WTC11 (cell line): ENCODE data around the gene SEMA6D.

Source experiments
- ETV6 ChIP-seq: sonication (generic); formaldehyde crosslinking; IDR thresholded peaks from 2 replicates; pipeline ENCODE4 v1.8.1; 2022; ENCODE audit warnings: mild to moderate bottlenecking, missing genetic modification reagents
- NFE2L1 ChIP-seq: sonication (generic); formaldehyde crosslinking; IDR thresholded peaks from 2 replicates; pipeline ENCODE4 v1.8.1; 2023; ENCODE audit warnings: missing genetic modification reagents
- PRRX2 ChIP-seq: fragments of 250-450 bp; sonication (Bioruptor Pico); IDR thresholded peaks from 2 replicates; pipeline ENCODE4 v1.8.0; 2021; ENCODE audit warnings: mild to moderate bottlenecking
- SMAD3 ChIP-seq: sonication (generic); formaldehyde crosslinking; IDR thresholded peaks from 2 replicates; pipeline ENCODE4 v1.8.0; 2022; ENCODE audit warnings: missing genetic modification reagents, mild to moderate bottlenecking, borderline replicate concordance
- ZNF396 ChIP-seq: fragments of 250-450 bp; sonication (Bioruptor Pico); IDR thresholded peaks from 2 replicates; pipeline ENCODE4 v1.8.0; 2021; ENCODE audit warnings: mild to moderate bottlenecking, moderate library complexity, borderline replicate concordance
- TF ChIP-seq, protein P1 (sequence below): sonication (generic); formaldehyde crosslinking; IDR thresholded peaks from 2 replicates; pipeline ENCODE4 v1.8.0; 2023; ENCODE audit warnings: mild to moderate bottlenecking, missing genetic modification reagents
- TF ChIP-seq, protein P2 (sequence below): sonication (generic); formaldehyde crosslinking; IDR thresholded peaks from 2 replicates; pipeline ENCODE4 v1.8.1; 2022; ENCODE audit warnings: missing genetic modification reagents, borderline replicate concordance
- TF ChIP-seq, protein P3 (sequence below): fragments of 200-600 bp; IDR thresholded peaks from 2 replicates; pipeline ENCODE4 v1.8.0; 2022; ENCODE audit warnings: antibody characterized with exemption
- TF ChIP-seq, protein P4 (sequence below): sonication (generic); formaldehyde crosslinking; IDR thresholded peaks from 2 replicates; pipeline ENCODE4 v1.8.0; 2022; ENCODE audit warnings: mild to moderate bottlenecking, missing genetic modification reagents

DNA sequence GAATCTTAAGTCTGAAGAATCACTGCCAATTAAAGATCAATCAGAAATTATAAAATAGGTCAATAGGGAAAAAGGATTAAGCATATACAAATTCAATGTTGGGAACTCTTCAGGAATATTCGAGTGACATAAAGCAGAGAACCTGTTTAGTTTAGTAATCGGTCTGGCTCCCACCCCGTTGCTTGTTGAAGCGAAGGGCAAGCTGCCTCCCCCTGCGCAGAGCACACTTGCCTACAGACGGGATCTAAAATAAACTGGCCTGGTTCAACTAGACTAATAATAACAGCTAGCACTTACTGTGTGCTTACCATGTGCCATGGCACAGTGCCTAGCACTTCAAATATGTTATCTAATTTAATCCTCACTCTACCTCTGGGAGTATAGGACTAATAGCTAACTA lies 8.6 kb downstream of the SEMA6D start:
- TF ChIP-seq, protein P1, sequence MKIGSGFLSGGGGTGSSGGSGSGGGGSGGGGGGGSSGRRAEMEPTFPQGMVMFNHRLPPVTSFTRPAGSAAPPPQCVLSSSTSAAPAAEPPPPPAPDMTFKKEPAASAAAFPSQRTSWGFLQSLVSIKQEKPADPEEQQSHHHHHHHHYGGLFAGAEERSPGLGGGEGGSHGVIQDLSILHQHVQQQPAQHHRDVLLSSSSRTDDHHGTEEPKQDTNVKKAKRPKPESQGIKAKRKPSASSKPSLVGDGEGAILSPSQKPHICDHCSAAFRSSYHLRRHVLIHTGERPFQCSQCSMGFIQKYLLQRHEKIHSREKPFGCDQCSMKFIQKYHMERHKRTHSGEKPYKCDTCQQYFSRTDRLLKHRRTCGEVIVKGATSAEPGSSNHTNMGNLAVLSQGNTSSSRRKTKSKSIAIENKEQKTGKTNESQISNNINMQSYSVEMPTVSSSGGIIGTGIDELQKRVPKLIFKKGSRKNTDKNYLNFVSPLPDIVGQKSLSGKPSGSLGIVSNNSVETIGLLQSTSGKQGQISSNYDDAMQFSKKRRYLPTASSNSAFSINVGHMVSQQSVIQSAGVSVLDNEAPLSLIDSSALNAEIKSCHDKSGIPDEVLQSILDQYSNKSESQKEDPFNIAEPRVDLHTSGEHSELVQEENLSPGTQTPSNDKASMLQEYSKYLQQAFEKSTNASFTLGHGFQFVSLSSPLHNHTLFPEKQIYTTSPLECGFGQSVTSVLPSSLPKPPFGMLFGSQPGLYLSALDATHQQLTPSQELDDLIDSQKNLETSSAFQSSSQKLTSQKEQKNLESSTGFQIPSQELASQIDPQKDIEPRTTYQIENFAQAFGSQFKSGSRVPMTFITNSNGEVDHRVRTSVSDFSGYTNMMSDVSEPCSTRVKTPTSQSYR (CRISPR knock-in tag): no peak
- TF ChIP-seq ZNF396 (no peak), PRRX2 (CRISPR knock-in tag) (no peak), ETV6 (CRISPR knock-in tag) (no peak), NFE2L1 (CRISPR knock-in tag) (no peak), SMAD3 (no peak)
- TF ChIP-seq, protein P2, sequence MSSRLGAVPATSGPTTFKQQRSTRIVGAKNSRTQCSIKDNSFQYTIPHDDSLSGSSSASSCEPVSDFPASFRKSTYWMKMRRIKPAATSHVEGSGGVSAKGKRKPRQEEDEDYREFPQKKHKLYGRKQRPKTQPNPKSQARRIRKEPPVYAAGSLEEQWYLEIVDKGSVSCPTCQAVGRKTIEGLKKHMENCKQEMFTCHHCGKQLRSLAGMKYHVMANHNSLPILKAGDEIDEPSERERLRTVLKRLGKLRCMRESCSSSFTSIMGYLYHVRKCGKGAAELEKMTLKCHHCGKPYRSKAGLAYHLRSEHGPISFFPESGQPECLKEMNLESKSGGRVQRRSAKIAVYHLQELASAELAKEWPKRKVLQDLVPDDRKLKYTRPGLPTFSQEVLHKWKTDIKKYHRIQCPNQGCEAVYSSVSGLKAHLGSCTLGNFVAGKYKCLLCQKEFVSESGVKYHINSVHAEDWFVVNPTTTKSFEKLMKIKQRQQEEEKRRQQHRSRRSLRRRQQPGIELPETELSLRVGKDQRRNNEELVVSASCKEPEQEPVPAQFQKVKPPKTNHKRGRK (CRISPR knock-in tag): no peak
- TF ChIP-seq, protein P3, sequence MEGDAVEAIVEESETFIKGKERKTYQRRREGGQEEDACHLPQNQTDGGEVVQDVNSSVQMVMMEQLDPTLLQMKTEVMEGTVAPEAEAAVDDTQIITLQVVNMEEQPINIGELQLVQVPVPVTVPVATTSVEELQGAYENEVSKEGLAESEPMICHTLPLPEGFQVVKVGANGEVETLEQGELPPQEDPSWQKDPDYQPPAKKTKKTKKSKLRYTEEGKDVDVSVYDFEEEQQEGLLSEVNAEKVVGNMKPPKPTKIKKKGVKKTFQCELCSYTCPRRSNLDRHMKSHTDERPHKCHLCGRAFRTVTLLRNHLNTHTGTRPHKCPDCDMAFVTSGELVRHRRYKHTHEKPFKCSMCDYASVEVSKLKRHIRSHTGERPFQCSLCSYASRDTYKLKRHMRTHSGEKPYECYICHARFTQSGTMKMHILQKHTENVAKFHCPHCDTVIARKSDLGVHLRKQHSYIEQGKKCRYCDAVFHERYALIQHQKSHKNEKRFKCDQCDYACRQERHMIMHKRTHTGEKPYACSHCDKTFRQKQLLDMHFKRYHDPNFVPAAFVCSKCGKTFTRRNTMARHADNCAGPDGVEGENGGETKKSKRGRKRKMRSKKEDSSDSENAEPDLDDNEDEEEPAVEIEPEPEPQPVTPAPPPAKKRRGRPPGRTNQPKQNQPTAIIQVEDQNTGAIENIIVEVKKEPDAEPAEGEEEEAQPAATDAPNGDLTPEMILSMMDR: no peak
- TF ChIP-seq, protein P4, sequence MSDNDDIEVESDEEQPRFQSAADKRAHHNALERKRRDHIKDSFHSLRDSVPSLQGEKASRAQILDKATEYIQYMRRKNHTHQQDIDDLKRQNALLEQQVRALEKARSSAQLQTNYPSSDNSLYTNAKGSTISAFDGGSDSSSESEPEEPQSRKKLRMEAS (CRISPR knock-in tag): no peak
